ENCODE data around the gene ISCA1.

GRCh38 chr9:86321373-86321772 is 39.0 kb upstream of the ISCA1 start:
- TF ChIP-seq CTCF (conservative IDR thresholded peaks at IDR 0.05; ENCODE audit: low read depth, low read length) (no peak), EZH2 (IDR thresholded peaks at IDR 0.05; ENCODE audit: borderline replicate concordance, low read depth, low read length, poor library complexity, severe bottlenecking) (no peak)
